PC-3 (cell line): ENCODE data around the gene STX8. TPM values are rescaled to one million over a fixed set of nuclear protein-coding genes. Genes with fewer than 3 reads are reported as not detected.

ENCODE experiments used
- ATAC-seq: fragments of 200-7000 bp; cut with Tn5 transposase; 2 replicates; pipeline ENCODE4 v1.9.1; 2020; ENCODE audit warnings: mild to moderate bottlenecking, moderate library complexity
- BruUV-seq: library from RNA; stranded (reverse); fragments of 400-500 nt; replicated peaks from 2 replicates; lab custom pipeline; 2021; lab: Mats Ljungman, UMichigan
- CTCF ChIA-PET: fragments of 300-600 bp; sonication (Branson Sonifier 250); formaldehyde crosslinking; loops from one replicate; lab custom pipeline; 2022; ENCODE audit warnings: antibody characterized with exemption; lab: Charles Lee
- POLR2A ChIA-PET: fragments of 300-600 bp; sonication (Branson Sonifier 250); formaldehyde crosslinking; loops from one replicate; lab custom pipeline; 2022; ENCODE audit warnings: antibody characterized with exemption; ENCODE audit not compliant: unreplicated experiment; lab: Charles Lee
- DNase-seq: peaks from one replicate; pipeline ENCODE4 v3.0.0-alpha.2; 2015
- H2AFZ ChIP-seq: fragments of 300-600 bp; sonication (generic); 2 replicates; pipeline ENCODE4 v1.6.0; 2016; ENCODE audit warnings: antibody characterized with exemption, low read length
- H3F3A ChIP-seq: fragments of 300-600 bp; sonication (generic); one replicate; pipeline ENCODE4 v1.6.0; 2017; ENCODE audit warnings: antibody characterized with exemption, low read length, control low read depth, mild to moderate bottlenecking; ENCODE audit not compliant: unreplicated experiment
- H3K27ac ChIP-seq: fragments of 300-600 bp; sonication (generic); 2 replicates; pipeline ENCODE4 v1.5.1; 2016; ENCODE audit warnings: mild to moderate bottlenecking, low read length
- H3K27me3 ChIP-seq: fragments of 300-600 bp; sonication (generic); 2 replicates; pipeline ENCODE4 v1.6.1; 2016; ENCODE audit warnings: low read length, mixed read lengths
- H3K36me3 ChIP-seq: fragments of 300-600 bp; sonication (generic); 2 replicates; pipeline ENCODE4 v1.6.1; 2016; ENCODE audit warnings: low read depth, mixed run types, low read length, mixed read lengths
- H3K4me1 ChIP-seq: fragments of 300-600 bp; sonication (generic); 2 replicates; pipeline ENCODE4 v1.5.1; 2016; ENCODE audit warnings: low read length; ENCODE audit not compliant: insufficient read depth
- H3K4me2 ChIP-seq: fragments of 300-600 bp; sonication (generic); 2 replicates; pipeline ENCODE4 v1.6.0; 2016; ENCODE audit warnings: low read length
- H3K4me3 ChIP-seq: fragments of 300-600 bp; sonication (generic); 2 replicates; pipeline ENCODE4 v1.5.1; 2016; ENCODE audit warnings: mild to moderate bottlenecking, low read length, mixed read lengths
- H3K79me2 ChIP-seq: fragments of 300-600 bp; sonication (generic); 2 replicates; pipeline ENCODE4 v1.6.1; 2017; ENCODE audit warnings: low read length, mixed read lengths
- H3K9ac ChIP-seq: fragments of 300-600 bp; sonication (generic); 2 replicates; pipeline ENCODE4 v1.6.0; 2016; ENCODE audit warnings: mild to moderate bottlenecking, low read length
- H3K9me2 ChIP-seq: fragments of 300-600 bp; sonication (generic); replicated peaks from 2 replicates; pipeline ENCODE4 v1.6.1; 2016; ENCODE audit warnings: mixed run types, low read length, mixed read lengths
- H3K9me3 ChIP-seq: fragments of 300-600 bp; sonication (generic); 2 replicates; pipeline ENCODE4 v1.6.1; 2016; ENCODE audit warnings: low read length, mixed read lengths
- H4K20me1 ChIP-seq: fragments of 300-600 bp; sonication (generic); 2 replicates; pipeline ENCODE4 v1.6.1; 2016; ENCODE audit warnings: low read length, mixed read lengths
- CTCF ChIP-seq: fragments of 300-600 bp; sonication (generic); conservative IDR thresholded peaks from 2 replicates; pipeline ENCODE4 v1.5.1; 2017; ENCODE audit warnings: antibody characterized with exemption, low read depth, mild to moderate bottlenecking, low read length
- EZH2 ChIP-seq: fragments of 300-600 bp; sonication (generic); IDR thresholded peaks from one replicate; pipeline ENCODE4 v1.6.1; 2017; ENCODE audit warnings: antibody characterized with exemption, mild to moderate bottlenecking, low read length; ENCODE audit not compliant: unreplicated experiment
- EZH2phosphoT487 ChIP-seq: fragments of 300-600 bp; sonication (generic); IDR thresholded peaks from 2 replicates; pipeline ENCODE4 v1.6.1; 2018; ENCODE audit warnings: mild to moderate bottlenecking, antibody characterized with exemption, low read length, borderline replicate concordance
- intact Hi-C: fragments of 100-400 bp; cut with micrococcal nuclease; formaldehyde crosslinking; loops from 2 replicates; pipeline ENCODE4 v1.9.0; 2023
- total RNA-seq: library from RNA; depleted of rRNA; stranded (reverse); fragments of >200 nt; gene quantifications from 2 replicates; pipeline ENCODE4 v1.2.3, GENCODE V29; 2014

Gene STX8
- total RNA-seq, 1 experiment from 2014 or later = 57.4 TPM

GRCh38 chr17:9292561-9292941 lies 283.1 kb downstream of the STX8 start:
- BruUV-seq = no TSS peak

GRCh38 chr17:9291912-9292560 lies 283.6 kb downstream of the STX8 start:
- intact Hi-C loops = no loop called here
- ATAC-seq (peak; percentile 75), DNase-seq (peak; percentile 39)
- Histone ChIP-seq H3K27ac (no peak overlapping the region), H3K4me2 (no peak overlapping the region), H3K4me3 (no peak overlapping the region), H3K79me2 (no peaks in the 10 kb centered on the region), H3K9me3 (no peaks in the 10 kb centered on the region), H3F3A (no peaks in the 10 kb centered on the region), H3K9me2 (no peaks in the 10 kb centered on the region), H3K4me1 (no peaks in the 10 kb centered on the region), H3K36me3 (no peaks in the 10 kb centered on the region), H4K20me1 (no peaks in the 10 kb centered on the region), H3K9ac (no peak overlapping the region), H2AFZ (no peak overlapping the region), H3K27me3 (no peaks in the 10 kb centered on the region)
- CTCF ChIA-PET = interaction anchor here (0.6 kb wide), 1 partner anchor 230 kb away, joined by 3 read pairs; no protein-coding TSS in a partner anchor
- peak; percentile 73 for TF ChIP-seq CTCF
- TF ChIP-seq EZH2 = no peak
- BruUV-seq = no TSS peak
- POLR2A ChIA-PET = no interaction called here

More at GRCh38 chr17:9292561-9292941, 283.1 kb downstream of the STX8 start:
- no peak overlapping the region for H2AFZ ChIP-seq
- ChIA-PET POLR2A (no interaction called here), CTCF (interaction anchor here (0.6 kb wide), 1 partner anchor 229 kb away, joined by 3 read pairs; no protein-coding TSS in a partner anchor)
- intact Hi-C loops = no loop called here
- H3K27ac ChIP-seq = no peak overlapping the region
- DNase-seq = no peak
- no peaks in the 10 kb centered on the region for H4K20me1 ChIP-seq
- no peaks in the 10 kb centered on the region for H3K9me2 ChIP-seq
- H3K9me3 ChIP-seq = no peaks in the 10 kb centered on the region
- TF ChIP-seq CTCF = no peak
- no peak for TF ChIP-seq EZH2phosphoT487
- TF ChIP-seq EZH2 = no peak
- H3K4me2 ChIP-seq = no peak overlapping the region
- H3K9ac ChIP-seq = no peak overlapping the region
- H3K36me3 ChIP-seq = no peaks in the 10 kb centered on the region
- no peaks in the 10 kb centered on the region for H3K27me3 ChIP-seq
- H3K79me2 ChIP-seq = no peaks in the 10 kb centered on the region
- H3F3A ChIP-seq = no peaks in the 10 kb centered on the region
- no peak for ATAC-seq
- H3K4me3 ChIP-seq = no peak overlapping the region
- no peaks in the 10 kb centered on the region for H3K4me1 ChIP-seq

- POLR2A ChIA-PET = no interaction called here
- Histone ChIP-seq H3F3A (no peaks in the 10 kb centered on the region), H4K20me1 (no peaks in the 10 kb centered on the region), H3K27ac (no peak overlapping the region), H3K9me2 (no peaks in the 10 kb centered on the region), H3K4me2 (no peak overlapping the region), H2AFZ (no peak overlapping the region), H3K9ac (no peak overlapping the region), H3K27me3 (no peaks in the 10 kb centered on the region), H3K9me3 (no peaks in the 10 kb centered on the region), H3K79me2 (no peaks in the 10 kb centered on the region), H3K4me1 (no peaks in the 10 kb centered on the region), H3K4me3 (no peak overlapping the region), H3K36me3 (no peaks in the 10 kb centered on the region)
- DNase-seq (no peak), ATAC-seq (no peak)
- CTCF ChIA-PET = no interaction called here
- BruUV-seq = no TSS peak
- intact Hi-C loops = no loop called here
- TF ChIP-seq EZH2 = no peak
- TF ChIP-seq EZH2phosphoT487 = no peak
- TF ChIP-seq CTCF = no peak
Observed at GRCh38 chr17:9290226-9290613, 285.4 kb downstream of the STX8 start.
